A549 (cell line): ENCODE results near the gene ANO10.

Experiments
- CTCF ChIP-seq: fragments of >200 bp; sonication (Bioruptor Twin); formaldehyde crosslinking; IDR thresholded peaks from 3 replicates; pipeline ENCODE4 v1.5.1; 2016
- HEYL ChIP-seq: fragments of 250-450 bp; sonication (Bioruptor Pico); IDR thresholded peaks from 2 replicates; pipeline ENCODE4 v1.8.0; 2021; ENCODE audit warnings: mild to moderate bottlenecking, moderate library complexity
- JUN ChIP-seq, 2 experiments: fragments of >200 bp; sonication (Bioruptor Twin); formaldehyde crosslinking; IDR thresholded peaks; 2 replicates in 1 of 2; 3 replicates in 1 of 2; pipeline ENCODE4 v1.6.1; 2016 to 2017
- MAX ChIP-seq: IDR thresholded peaks from 2 replicates; pipeline ENCODE4 v1.6.1; 2012
- POLR2AphosphoS2 ChIP-seq: conservative IDR thresholded peaks from 2 replicates; pipeline ENCODE4 v1.6.1; 2012; ENCODE audit warnings: low read length, improper control_type of control experiment, inconsistent platforms

GRCh38 chr3:43525386-43525785 lies 96.4 kb downstream of the ANO10 start:
- no peak for TF ChIP-seq CTCF
- no peak for TF ChIP-seq MAX
- no peak for TF ChIP-seq HEYL
- no peak for TF ChIP-seq JUN (IDR thresholded peaks at IDR 0.05)
- TF ChIP-seq POLR2AphosphoS2 = no peak
